GM18505 (cell line): Measurements from ENCODE around the gene MEIOSIN.
"Not testable (repeated sequence)": the region's sequence is repeated elsewhere in the genome, so short reads cannot be mapped to it uniquely, and the experiment has no call there.

Source experiments
- ATAC-seq: cut with Tn5 transposase; IDR thresholded peaks from one replicate; pipeline ENCODE4 v1.9.1; 2021; ENCODE audit not compliant: unreplicated experiment
- POLR2A ChIP-seq: IDR thresholded peaks from 4 replicates; pipeline ENCODE4 v1.6.1; 2011; ENCODE audit warnings: borderline replicate concordance; ENCODE audit not compliant: insufficient read depth, insufficient read length; ENCODE audit errors: extremely low read depth

Gene MEIOSIN, protein sequence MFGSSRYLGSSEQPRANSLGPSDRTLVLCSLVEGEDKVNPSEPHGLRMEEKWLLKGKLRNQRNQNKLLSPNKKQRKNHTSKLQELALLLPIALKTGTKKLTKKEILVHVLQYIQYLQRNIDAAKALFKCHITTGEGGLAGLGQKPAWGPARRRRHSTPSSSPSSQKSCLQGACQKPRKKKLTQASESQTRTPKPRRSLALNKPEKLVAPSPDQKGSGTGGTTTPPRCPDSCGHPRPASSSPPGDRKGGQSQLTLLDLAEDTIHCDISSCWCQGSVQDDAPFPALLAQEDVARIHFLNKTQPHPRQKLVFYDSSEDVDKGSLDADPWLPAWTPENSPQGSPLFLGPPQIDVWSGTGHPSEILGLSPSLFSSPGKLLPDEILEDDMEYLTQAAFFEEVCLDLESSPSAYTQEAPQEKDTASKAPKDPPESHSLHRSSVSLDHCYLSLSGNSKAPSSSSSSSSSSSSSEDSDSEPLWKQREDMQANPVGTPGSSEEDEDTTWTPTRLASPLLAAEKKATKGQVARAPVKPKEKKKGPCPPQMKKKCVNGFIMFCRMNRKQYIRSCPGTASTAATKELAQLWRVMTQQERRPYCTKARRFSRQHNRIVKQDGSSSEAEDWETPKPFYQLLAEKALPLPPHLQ

DNA sequence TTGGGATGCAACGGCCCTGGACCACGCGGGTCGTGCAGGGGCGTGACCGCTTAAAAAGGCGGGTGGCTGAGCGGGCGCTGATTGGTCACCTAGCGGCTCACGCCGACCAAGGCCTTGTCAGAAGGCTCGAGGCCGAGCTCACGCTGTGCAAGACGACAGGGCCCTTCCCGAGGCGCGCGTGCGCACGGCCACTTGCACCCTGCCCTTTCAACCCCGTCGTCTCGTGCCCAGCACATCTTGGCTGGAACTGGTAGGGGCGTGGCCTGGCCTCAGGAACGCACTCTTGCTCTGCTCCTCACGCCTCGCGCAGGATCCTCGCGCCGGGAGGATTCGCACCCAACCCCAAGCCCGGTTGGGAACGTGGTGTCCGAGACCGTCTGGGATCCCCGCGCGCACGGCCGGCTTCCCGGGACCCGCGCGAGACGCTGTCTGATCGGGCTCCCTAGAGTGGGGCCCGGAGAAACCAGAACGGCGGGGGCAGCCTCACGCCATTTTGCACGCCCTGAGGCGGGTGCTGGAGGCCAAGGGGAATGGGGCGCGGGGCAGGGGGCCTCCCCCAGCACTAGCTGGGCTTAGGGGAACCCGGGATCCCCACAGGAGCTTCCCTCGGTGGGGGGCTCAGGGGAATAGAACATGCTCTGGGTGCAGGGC lies at the start of gene MEIOSIN:
MEIOSIN (plus strand) TSS at position 280 of the 651 bp plus-strand sequence. CDS start 1,938 bp downstream, outside the sequence.
- ATAC-seq: no peak
- no peak for TF ChIP-seq POLR2A

DNA sequence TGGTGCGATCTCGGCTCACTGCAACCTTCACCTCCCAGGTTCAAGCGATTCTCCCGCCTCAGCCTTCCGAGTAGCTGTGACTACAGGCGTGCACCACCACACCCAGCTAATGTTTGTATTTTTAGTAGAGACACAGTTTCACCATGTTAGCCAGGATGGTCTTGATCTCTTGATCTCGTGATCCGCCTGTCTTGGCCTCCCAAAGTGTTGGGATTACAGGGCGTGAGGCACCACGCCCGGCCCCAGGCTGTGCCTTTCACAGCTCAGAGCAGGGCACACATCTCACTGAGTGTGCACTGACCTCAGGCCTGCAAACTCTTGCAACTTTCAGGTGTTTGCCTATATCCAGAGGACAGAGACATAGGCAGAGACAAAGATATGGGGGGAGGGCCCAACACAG lies 48.2 kb upstream of the MEIOSIN start:
- not testable (repeated sequence) for ATAC-seq

DNA sequence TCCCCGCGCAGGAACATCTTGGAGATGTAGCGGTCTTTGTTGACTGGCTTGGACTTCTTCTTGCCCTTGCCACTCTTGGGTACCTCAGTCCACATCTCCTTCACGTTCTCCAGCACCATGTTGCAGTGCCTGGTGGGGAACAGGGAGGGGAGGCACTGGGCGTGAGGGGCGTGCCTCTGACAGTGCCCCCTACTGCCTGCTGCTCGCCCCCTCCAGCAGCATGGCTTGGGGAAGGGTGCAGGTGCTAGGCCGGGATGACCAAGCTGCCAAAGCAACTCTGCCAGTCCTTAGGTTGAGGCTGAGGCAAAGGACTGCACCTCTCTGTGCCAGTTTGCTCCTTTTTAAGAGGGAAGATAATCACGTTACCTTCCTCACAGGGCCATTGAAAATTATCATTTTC lies 45.6 kb upstream of the MEIOSIN start:
- no peak for TF ChIP-seq POLR2A
- no peak for ATAC-seq

DNA sequence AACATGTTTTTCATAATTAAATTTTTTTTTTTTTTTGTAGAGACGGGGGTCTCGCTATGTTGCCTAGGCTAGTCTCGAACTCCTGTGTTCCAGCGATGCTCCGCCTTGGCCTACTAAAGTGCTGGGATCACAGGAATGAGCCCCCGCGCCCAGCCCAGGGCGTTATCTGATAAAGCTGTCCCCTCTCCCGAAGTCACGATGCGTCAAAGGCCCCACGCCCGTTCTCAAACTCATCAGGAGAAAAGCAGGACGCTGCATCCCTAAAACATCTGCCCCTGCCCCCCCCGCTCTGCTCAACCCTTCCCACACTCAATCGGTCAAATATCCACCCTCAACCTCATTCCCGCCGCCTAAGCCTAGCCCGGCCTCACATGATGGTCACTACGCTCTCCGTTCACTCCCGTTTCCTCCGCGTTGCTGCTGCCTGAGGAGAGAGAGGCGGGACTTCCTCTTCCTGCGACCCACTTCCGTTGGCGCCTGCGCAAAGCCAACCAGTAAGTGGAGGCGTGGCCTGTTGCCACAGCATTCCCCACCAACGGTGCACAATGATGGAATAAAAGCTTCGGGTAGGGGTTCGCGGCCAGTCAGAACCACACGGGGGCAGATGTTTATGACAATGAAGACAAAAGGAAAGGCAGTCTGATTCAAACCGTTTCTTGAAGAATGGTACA lies 41.6 kb upstream of the MEIOSIN start, which contains the start of gene SNRPD2:
SNRPD2 (minus strand) TSS at position 438 of the 671 bp plus-strand sequence; CDS start at position 373, 65 bp downstream.
- ATAC-seq: peak; percentile 50
- TF ChIP-seq POLR2A: peak; percentile 95

DNA sequence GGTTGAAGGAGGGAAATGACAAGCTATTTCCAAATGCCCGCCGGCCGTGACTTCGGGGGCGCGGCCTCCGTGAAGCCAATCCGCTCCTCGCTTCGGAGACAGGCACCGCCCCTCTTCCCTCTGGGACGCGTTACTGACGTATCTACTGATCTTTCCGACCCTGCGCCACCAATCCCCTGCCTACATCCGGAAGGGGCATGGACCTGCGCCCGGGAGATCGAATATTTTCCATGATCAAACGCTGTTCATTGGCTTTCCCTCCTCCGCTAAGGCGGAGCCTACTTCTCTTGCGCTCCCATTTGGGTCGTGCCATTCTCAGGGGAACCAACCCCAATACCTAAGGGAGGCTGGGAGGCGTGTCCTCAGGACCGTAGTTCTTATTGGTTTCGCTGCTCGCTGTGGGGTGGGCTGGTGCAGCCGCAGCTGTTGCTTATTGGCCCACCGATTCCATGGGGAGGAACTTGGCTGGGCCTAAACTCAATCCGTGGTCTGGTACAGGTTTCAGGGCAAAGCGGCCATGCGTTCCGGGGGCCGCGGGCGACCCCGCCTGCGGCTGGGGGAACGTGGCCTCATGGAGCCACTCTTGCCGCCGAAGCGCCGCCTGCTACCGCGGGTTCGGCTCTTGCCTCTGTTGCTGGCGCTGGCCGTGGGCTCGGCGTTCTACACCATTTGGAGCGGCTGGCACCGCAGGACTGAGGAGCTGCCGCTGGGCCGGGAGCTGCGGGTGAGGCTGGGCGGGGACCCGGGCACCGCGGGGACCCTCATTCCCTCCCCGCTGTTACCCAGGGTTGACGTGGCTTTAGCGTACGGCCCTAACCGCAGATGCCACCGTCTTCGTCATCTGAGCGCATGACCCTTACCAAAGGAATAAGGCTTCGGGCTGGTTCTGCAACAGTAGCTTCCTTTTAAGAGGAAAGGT lies 40.8 kb upstream of the MEIOSIN start, which contains the start of gene QPCTL:
QPCTL (plus strand) TSS at position 480 of the 919 bp plus-strand sequence; CDS start at position 518, 38 bp downstream.
- peak; percentile 81 for ATAC-seq
- peak; percentile 94 for TF ChIP-seq POLR2A

DNA sequence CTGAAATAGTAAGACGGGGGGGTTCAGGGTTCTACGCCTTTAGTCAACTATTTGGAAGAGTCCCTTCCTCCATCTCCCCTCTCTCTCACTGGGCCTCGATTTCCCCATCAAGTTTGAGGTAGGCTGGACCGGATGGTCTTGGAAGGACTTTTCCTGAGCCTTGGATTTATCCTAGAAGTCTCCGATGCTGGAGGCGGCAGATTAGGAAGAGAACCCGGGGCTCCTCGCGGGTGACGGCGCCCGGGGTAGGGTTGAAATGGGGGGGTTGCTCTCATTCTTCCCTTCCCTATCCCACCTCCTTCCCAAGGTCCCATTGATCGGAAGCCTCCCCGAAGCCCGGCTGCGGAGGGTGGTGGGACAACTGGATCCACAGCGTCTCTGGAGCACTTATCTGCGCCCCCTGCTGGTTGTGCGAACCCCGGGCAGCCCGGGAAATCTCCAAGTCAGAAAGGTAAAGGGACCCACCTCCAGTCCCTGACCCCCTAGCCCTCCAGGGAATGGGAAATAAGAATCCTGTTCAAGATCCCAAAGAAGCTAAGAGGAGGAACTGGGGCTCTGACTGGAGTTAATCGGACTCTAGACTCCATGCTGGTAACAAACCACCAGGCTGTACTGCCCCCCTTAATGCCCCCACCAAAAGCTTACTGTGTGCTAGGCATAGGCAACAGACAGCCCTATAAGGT lies 40.0 kb upstream of the MEIOSIN start:
- ATAC-seq: no peak
- no peak for TF ChIP-seq POLR2A

DNA sequence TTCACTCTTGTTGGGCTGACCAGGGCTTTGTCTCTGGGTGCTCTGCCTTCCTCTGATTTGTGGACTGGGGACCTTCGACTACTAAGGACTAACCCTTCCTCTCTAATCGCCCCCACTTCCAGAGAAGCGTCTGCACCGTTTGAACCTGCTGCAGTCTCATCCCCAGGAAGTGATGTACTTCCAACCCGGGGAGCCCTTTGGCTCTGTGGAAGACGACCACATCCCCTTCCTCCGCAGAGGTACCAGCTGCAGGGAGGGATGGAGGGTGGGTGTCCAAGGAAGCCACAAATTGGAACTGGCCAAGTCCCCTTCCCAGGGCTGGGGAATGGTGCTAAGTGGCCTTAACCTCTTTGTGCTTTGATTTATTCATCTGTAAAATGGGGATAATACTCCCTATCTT lies 31.6 kb upstream of the MEIOSIN start:
- no peak for ATAC-seq
- no peak for TF ChIP-seq POLR2A

DNA sequence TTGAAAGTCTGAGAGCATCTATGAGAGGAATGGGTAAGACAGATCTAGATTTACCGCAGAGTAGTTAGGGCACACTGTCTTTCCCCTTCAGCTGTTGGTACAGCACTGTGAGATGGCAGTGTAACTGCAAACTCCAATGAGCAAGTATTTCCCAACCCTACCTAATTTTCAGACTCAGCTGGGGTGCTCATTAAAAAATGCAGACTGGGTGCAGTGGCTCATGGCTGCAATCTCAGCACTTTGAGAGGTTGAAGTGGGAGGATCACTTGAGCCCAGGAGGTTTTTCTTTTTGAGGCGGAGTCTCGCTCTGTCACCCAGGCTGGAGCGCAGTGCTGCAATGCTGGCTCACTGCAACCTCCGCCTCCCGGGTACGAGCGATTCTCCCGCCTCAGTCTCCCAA lies 28.1 kb upstream of the MEIOSIN start:
- ATAC-seq: no peak
- TF ChIP-seq POLR2A: no peak

DNA sequence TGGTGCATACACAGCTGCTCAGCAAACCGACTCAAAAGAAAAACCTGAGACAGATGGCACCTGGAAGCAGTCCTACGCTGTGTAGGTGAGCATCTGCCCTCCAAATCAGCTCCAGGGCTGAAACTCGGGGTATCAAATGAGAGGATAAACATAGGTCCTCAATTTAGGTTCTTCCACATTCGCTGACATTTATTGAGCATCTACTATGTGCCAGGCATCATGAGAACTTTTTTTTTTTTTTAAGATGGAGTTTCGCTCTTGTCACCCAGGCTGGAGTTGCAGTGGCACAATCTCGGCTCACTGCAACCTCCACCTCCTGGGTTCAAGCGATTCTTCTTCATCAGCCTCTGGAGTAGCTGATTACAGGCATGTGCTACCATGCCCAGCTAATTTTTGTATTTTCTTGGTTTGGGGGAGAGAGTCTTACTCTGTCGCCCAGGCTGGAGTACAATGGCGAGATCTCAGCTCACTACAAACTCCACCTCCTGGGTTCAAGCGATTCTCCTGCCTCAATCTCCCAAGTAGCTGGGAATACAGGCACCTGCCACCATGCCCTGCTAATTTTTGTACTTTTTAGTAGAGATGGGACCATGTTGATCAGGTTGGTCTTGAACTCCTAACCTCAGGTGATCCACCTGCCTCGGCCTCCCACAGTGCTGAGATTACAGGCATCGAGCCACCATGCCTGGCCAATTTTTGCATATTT lies 27.4 kb upstream of the MEIOSIN start:
- ATAC-seq: no peak
- TF ChIP-seq POLR2A: no peak

DNA sequence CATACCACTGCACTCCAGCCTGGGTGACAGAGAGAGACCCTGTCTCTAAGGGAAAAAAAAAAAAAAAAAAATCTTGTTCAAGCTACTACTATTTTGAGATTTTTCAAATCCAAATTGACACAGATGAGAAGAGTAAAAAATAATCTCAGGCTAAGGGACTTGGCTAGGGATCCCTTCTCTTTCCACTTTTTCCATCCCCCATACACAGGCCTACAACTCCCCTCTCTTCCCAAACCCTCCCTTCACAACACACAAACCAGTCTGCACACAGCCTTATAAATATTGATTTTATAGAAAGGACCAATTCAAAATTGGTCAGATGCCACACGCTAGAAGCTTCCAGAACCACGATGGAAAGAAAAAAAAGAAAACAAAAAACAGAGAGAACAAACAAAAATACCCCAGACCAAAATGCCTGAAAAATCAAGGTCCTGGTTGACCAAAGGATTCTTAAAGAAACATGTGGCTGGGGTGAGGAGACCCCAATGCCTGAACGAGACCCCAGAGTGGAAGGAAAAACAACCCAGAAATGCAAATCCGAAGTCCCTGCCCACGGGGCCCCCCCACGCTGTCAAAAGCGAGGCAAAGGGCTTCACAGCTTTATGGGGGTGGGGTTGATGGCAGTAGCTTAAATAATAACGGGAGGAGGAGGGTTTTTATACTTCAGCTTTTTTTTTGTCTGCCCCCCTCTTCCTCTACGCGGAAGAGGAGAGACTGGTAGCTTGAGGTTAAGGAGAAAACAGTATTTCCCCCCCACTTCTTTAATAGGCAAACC lies 22.7 kb upstream of the MEIOSIN start:
- ATAC-seq: no peak
- no peak for TF ChIP-seq POLR2A

DNA sequence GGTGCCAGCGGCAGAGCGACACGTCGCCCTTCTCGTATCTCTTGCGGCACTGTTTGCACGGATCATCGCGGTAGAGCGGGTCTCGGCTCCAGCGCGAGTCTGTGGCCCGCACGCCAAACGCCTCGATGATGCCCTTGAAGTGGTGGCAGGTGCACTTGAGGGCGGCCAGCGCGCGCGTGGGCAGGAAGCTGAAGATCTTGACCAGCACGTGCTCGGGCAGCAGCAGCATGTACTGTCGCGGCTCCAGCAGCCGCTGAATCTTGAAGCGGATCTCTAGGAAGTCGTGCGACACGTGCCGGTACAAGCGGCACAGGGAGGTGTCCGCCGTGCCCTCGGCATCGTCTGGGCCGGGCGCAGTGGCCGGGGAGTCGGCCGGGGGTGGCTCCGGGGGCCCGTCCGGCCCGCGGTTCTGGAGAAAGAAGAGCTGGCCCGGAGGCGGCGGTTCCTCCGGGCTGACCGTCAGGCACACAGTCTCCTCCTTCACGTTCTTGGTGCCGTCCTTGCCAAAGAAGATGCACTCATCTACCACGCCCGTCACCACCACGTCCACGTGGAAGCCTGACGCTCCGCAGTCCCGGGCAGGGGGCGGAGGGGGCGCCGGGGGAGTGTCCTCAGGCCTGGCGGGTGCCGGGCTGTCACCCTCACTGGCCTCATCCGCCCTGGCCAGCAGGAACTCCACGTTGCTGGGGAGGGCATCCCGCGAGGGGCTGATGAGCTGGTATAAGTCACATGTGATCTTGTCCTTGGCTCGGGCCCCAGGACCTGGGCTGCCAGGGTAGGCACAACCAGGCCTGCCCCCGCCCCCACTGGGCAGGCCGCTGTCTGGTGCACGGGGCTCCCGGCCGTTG lies 21.2 kb upstream of the MEIOSIN start:
- no peak for TF ChIP-seq POLR2A
- no peak for ATAC-seq
